BE2C (cell line): ENCODE data around the gene SP140.

Experiments used
- DNase-seq: peaks from one replicate; pipeline ENCODE4 v3.0.0-alpha.2; 2020
- H3K27me3 ChIP-seq: fragments of 250-450 bp; sonication (Bioruptor Pico); 2 replicates; pipeline ENCODE4 v1.5.1; 2020; ENCODE audit warnings: mild to moderate bottlenecking
- H3K36me3 ChIP-seq: fragments of 250-450 bp; sonication (Bioruptor Pico); 2 replicates; pipeline ENCODE4 v1.5.1; 2020; ENCODE audit warnings: mild to moderate bottlenecking
- H3K4me1 ChIP-seq: fragments of 250-450 bp; sonication (Bioruptor Pico); 2 replicates; pipeline ENCODE4 v1.5.1; 2020
- H3K4me3 ChIP-seq: 2 replicates; pipeline ENCODE4 v1.5.1; 2011; ENCODE audit warnings: low read depth, low read length
- H3K9me3 ChIP-seq: fragments of 250-450 bp; sonication (Bioruptor Pico); 2 replicates; pipeline ENCODE4 v1.5.1; 2020
- TF ChIP-seq, protein P1 (sequence below): IDR thresholded peaks from 2 replicates; pipeline ENCODE4 v1.5.1; 2012; ENCODE audit warnings: mild to moderate bottlenecking, low read depth, low read length

SP140 gene

GRCh38 chr2:230318190-230319121 lies 92.9 kb downstream of the SP140 start:
- Histone ChIP-seq H3K36me3 (no peaks in the 10 kb centered on the region), H3K9me3 (no peaks in the 10 kb centered on the region), H3K4me1 (no peaks in the 10 kb centered on the region), H3K27me3 (no peaks in the 10 kb centered on the region), H3K4me3 (no peak overlapping the region)
- TF ChIP-seq, protein P1, sequence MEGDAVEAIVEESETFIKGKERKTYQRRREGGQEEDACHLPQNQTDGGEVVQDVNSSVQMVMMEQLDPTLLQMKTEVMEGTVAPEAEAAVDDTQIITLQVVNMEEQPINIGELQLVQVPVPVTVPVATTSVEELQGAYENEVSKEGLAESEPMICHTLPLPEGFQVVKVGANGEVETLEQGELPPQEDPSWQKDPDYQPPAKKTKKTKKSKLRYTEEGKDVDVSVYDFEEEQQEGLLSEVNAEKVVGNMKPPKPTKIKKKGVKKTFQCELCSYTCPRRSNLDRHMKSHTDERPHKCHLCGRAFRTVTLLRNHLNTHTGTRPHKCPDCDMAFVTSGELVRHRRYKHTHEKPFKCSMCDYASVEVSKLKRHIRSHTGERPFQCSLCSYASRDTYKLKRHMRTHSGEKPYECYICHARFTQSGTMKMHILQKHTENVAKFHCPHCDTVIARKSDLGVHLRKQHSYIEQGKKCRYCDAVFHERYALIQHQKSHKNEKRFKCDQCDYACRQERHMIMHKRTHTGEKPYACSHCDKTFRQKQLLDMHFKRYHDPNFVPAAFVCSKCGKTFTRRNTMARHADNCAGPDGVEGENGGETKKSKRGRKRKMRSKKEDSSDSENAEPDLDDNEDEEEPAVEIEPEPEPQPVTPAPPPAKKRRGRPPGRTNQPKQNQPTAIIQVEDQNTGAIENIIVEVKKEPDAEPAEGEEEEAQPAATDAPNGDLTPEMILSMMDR: no peak
- DNase-seq: no peak

DNA sequence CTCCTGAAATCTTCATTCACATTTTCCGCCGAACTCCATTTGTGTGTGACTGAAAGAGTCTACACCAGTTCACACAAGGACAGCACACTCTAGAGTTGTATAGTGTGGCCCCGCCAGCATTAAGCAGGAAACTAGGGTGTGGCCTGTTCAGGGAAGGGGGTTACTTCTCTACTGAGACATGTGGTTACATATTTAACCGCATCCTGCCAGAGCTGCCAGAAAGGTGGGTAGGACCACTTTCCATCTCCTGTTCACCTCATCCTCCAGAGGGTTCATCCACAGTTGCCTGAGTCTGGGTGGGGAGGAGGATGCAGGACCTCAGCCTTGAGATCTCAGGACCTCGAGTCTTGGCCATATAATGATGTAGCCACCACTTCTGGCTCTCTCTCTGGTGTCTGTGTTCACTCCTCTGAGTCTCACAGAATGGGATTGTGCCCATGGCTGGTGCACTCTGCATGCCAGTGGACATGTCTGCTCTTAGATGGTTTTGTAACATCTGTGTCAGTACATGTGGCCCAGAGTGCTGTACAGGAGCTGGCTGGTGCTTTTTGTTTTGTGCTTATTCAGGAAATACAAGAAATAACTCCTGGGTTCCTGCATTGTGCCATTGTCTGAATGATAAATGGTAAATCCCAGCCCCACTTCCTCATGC lies 93.8 kb downstream of the SP140 start:
- H3K4me3 ChIP-seq: no peak overlapping the region
- TF ChIP-seq, protein P1: no peak
- H3K9me3 ChIP-seq: no peaks in the 10 kb centered on the region
- no peaks in the 10 kb centered on the region for H3K36me3 ChIP-seq
- H3K4me1 ChIP-seq: no peaks in the 10 kb centered on the region
- no peak for DNase-seq
- H3K27me3 ChIP-seq: no peaks in the 10 kb centered on the region

DNA sequence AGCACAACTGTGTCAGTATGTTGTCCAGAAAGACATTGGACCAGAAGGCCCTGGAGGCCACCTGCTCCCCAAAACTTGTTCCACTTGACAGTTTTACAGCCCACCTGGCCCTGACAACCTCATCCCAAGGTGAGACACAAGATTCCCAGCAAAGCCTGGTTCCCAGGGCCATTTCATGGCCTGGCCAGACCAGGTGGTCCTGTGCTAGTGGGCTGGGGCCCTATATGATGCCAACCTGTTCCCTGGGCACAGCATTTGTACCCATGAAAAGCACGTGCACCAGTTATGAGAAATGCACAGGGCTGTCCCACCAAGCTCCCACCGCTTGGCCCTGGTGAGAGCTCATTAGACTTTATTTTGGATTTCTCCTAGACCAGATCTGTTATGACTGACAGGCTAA lies 95.5 kb downstream of the SP140 start:
- TF ChIP-seq, protein P1: no peak
- H3K4me1 ChIP-seq: no peaks in the 10 kb centered on the region
- no peaks in the 10 kb centered on the region for H3K9me3 ChIP-seq

DNA sequence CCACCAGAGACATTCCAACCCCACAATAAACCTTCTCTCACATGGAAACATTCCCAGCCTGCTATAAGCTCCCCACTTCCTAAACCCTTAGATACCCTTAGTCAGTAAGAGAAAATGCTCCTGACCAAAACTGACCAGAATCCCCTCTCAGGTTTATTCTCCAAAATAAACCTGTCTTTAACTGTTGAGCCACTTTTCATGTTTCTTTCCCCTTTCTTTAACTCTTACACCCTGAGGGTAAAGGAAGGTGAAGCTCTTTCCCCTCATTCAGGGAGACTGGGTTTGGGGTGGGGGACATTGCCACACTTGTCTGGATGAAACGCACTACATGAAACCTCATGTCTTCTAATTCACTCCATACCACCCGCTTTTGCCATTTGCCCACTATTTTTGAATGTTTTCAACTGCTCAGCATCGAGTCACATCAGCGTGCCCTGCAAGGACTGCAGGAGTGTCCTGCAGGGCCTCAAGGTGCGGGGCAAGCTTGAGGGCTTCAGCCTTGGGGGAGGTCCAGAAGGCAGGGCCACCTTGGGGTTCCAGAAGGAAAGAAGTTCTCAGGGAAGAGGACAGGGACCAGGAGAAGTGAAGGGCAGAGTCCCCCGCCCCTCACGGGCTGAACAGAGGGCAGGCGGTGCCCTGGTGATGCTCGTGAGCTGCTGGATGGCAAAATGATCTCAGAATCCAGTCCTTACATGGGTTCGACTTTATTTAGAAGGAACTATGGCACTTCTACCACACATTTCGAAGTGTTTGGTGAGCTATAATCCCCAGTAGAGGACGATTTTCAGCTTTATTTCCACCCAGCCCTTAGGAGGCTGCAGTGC lies 97.2 kb downstream of the SP140 start:
- Histone ChIP-seq H3K4me1 (no peaks in the 10 kb centered on the region), H3K4me3 (peak overlapping the region; percentile 32; the same call in 1 of the 2 replicates), H3K36me3 (no peaks in the 10 kb centered on the region), H3K27me3 (no peaks in the 10 kb centered on the region), H3K9me3 (no peaks in the 10 kb centered on the region)
- DNase-seq: no peak
- TF ChIP-seq, protein P1: no peak; the same call in 1 of the 2 replicates

More for the DNA sequence above, 95.5 kb downstream of the SP140 start:
- Histone ChIP-seq H3K27me3 (no peaks in the 10 kb centered on the region), H3K36me3 (no peaks in the 10 kb centered on the region), H3K4me3 (no peak overlapping the region)
- DNase-seq: no peak

GRCh38 chr2:230323385-230324106 lies 98.0 kb downstream of the SP140 start:
- Histone ChIP-seq H3K27me3 (no peaks in the 10 kb centered on the region), H3K9me3 (no peaks in the 10 kb centered on the region), H3K4me1 (no peaks in the 10 kb centered on the region), H3K36me3 (no peaks in the 10 kb centered on the region), H3K4me3 (peak overlapping the region; percentile 32)
- TF ChIP-seq, protein P1: peak; percentile 78; the same call in 1 of the 2 replicates
- DNase-seq: peak; percentile 77
